Memory B cell (primary cell): ENCODE results near the gene TTC33.
"Not testable (repeated sequence)": the region's sequence is repeated elsewhere in the genome, so short reads cannot be mapped to it uniquely, and the experiment has no call there.

ENCODE experiments used
- ATAC-seq: fragments of 150-1000 bp; cut with Tn5 transposase; 2 replicates; pipeline ENCODE4 v1.10.0; 2021; ENCODE audit warnings: low read depth, mild to moderate bottlenecking, moderate library complexity
- DNase-seq, 2 donors: peaks; one replicate each; pipeline ENCODE4 v3.0.0; 2022; ENCODE audit warnings: low spot score in 2 of 2
- H3K27ac Mint-ChIP-seq: one replicate; pipeline ENCODE4 v1.8.0; 2022; ENCODE audit warnings: mild to moderate bottlenecking, moderate library complexity, mixed read lengths
- H3K27me3 Mint-ChIP-seq: one replicate; pipeline ENCODE4 v1.8.0; 2022; ENCODE audit warnings: mixed read lengths
- H3K36me3 Mint-ChIP-seq: one replicate; pipeline ENCODE4 v1.8.0; 2022; ENCODE audit warnings: mild to moderate bottlenecking, mixed read lengths
- H3K4me1 Mint-ChIP-seq: one replicate; pipeline ENCODE4 v1.8.0; 2022; ENCODE audit warnings: mixed read lengths
- H3K4me3 Mint-ChIP-seq: one replicate; pipeline ENCODE4 v1.8.0; 2022; ENCODE audit warnings: mild to moderate bottlenecking, moderate library complexity, mixed read lengths
- H3K9me3 Mint-ChIP-seq: one replicate; pipeline ENCODE4 v1.8.0; 2022; ENCODE audit warnings: mixed read lengths

The TTC33 gene

GRCh38 chr5:40653221-40654022 is 102.3 kb downstream of the TTC33 start:
- Mint-ChIP-seq H3K27ac (no peak overlapping the region), H3K9me3 (no peaks in the 10 kb centered on the region), H3K4me3 (no peak overlapping the region), H3K27me3 (no peaks in the 10 kb centered on the region), H3K36me3 (no peaks in the 10 kb centered on the region), H3K4me1 (peaks cover 17% of the 10 kb centered on the region)
- no peak for ATAC-seq
- no peak for DNase-seq

- Mint-ChIP-seq H3K36me3 (no peaks in the 10 kb centered on the region), H3K27me3 (no peaks in the 10 kb centered on the region), H3K27ac (no peak overlapping the region), H3K4me1 (peaks cover 17% of the 10 kb centered on the region), H3K4me3 (no peak overlapping the region), H3K9me3 (no peaks in the 10 kb centered on the region)
- DNase-seq = no peak
- ATAC-seq = no peak
Observed at GRCh38 chr5:40652441-40653220, 103.1 kb downstream of the TTC33 start.

- ATAC-seq (no peak), DNase-seq (no peak)
- Mint-ChIP-seq H3K9me3 (no peaks in the 10 kb centered on the region), H3K27ac (no peak overlapping the region), H3K27me3 (no peaks in the 10 kb centered on the region), H3K4me1 (peaks cover 17% of the 10 kb centered on the region), H3K36me3 (no peaks in the 10 kb centered on the region), H3K4me3 (no peak overlapping the region)
Observed at GRCh38 chr5:40651201-40651600, 104.6 kb downstream of the TTC33 start.

DNA sequence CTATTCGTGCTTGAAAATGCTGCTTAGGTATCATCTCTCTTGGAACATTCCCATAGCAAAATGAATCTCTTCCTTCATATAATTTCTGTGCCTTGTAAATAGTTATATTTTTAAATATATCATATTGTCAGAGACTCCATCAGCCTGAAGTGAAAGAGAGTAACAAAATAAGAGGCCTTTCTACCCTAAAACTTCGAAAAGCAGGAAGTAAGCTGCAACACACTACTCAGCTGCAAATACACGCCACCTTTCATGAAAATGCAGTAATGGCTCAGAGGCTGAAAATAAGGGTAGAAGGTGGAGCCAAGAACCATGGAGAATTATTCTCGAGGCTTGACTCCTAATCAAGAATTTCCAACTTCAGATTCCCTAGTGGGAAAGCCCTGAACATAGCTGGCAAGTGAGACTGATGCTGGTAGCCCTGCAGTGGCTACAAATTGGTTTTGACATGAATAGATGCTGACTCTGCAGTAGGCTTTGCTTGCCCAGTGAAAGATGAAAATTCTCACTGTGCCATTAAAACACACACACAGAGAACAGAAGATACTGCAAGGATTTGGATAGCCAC is 106.2 kb downstream of the TTC33 start:
- peaks cover 17% of the 10 kb centered on the region for H3K4me1 Mint-ChIP-seq
- no peaks in the 10 kb centered on the region for H3K9me3 Mint-ChIP-seq
- no peak overlapping the region for H3K27ac Mint-ChIP-seq
- H3K36me3 Mint-ChIP-seq = no peaks in the 10 kb centered on the region
- H3K27me3 Mint-ChIP-seq = no peaks in the 10 kb centered on the region
- ATAC-seq (peak; percentile 56), DNase-seq (no peak)
- no peak overlapping the region for H3K4me3 Mint-ChIP-seq

- no peak overlapping the region for H3K27ac Mint-ChIP-seq
- H3K27me3 Mint-ChIP-seq = no peaks in the 10 kb centered on the region
- peaks cover 11% of the 10 kb centered on the region for H3K4me1 Mint-ChIP-seq
- no peaks in the 10 kb centered on the region for H3K36me3 Mint-ChIP-seq
- ATAC-seq (no peak), DNase-seq (no peak)
- no peaks in the 10 kb centered on the region for H3K9me3 Mint-ChIP-seq
- H3K4me3 Mint-ChIP-seq = no peak overlapping the region
Observed at GRCh38 chr5:40648150-40648549, 107.6 kb downstream of the TTC33 start.

DNA sequence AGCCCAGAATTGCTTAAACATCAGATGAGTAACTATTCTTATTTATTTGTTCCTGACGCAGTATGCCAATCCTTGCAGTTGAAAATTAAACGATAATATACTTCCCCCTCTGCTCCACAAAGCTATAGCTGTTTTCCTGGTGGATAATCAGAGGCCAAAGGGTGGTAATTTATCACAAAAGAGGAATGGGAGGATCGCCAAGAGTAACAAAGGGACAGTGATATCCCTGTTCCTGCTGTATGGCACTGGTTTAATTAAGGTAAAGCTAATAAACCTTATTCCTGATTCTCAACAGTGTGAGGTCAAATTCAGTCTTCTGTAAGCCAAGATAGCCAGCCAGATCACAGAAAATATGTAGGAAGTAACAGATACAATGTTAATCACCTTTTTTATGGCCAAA is 109.5 kb downstream of the TTC33 start:
- no peaks in the 10 kb centered on the region for H3K27me3 Mint-ChIP-seq
- no peaks in the 10 kb centered on the region for H3K9me3 Mint-ChIP-seq
- H3K4me3 Mint-ChIP-seq = no peak overlapping the region
- no peaks in the 10 kb centered on the region for H3K36me3 Mint-ChIP-seq
- no peak for DNase-seq
- no peak overlapping the region for H3K27ac Mint-ChIP-seq
- H3K4me1 Mint-ChIP-seq = peaks cover 6% of the 10 kb centered on the region
- ATAC-seq = no peak

- not testable (repeated sequence) for H3K4me1 Mint-ChIP-seq, H3K4me3 Mint-ChIP-seq, DNase-seq, H3K27me3 Mint-ChIP-seq, H3K27ac Mint-ChIP-seq, ATAC-seq, H3K36me3 Mint-ChIP-seq
- peaks cover 17% of the 10 kb centered on the region for H3K9me3 Mint-ChIP-seq
Observed at GRCh38 chr5:40639531-40639930, 116.2 kb downstream of the TTC33 start.

- Mint-ChIP-seq H3K4me3 (no peak overlapping the region), H3K27me3 (no peaks in the 10 kb centered on the region), H3K36me3 (peaks cover 8% of the 10 kb centered on the region), H3K4me1 (peaks cover 4% of the 10 kb centered on the region), H3K27ac (no peak overlapping the region), H3K9me3 (peaks cover 15% of the 10 kb centered on the region)
- no peak for DNase-seq
- ATAC-seq = no peak
Observed at GRCh38 chr5:40634593-40634992, 121.2 kb downstream of the TTC33 start.

DNA sequence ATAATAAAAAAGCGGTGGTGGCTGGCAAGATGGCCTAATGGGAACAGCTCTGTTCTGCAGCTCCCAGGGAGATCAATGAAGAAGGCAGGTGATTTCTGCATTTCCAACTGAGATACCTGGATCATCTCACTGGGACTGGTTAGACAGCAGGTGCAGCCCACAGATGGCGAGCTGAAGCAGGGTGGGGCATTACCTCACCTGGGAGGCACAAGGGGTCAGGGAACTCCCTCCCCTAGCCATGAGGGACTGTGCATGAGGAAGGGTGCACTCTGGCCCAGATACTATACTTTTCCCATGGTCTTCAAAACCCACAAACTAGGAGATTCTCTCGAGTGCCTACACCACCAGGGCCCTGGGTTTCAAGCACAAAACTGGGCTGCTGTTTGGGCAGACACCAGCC is 121.6 kb downstream of the TTC33 start:
- Mint-ChIP-seq H3K4me1 (peaks cover 4% of the 10 kb centered on the region), H3K9me3 (peaks cover 13% of the 10 kb centered on the region), H3K4me3 (no peak overlapping the region), H3K36me3 (peaks cover 8% of the 10 kb centered on the region), H3K27me3 (no peaks in the 10 kb centered on the region), H3K27ac (no peak overlapping the region)
- DNase-seq = no peak
- no peak for ATAC-seq

- ATAC-seq = no peak
Observed at GRCh38 chr5:40631236-40631635, 124.5 kb downstream of the TTC33 start.

DNA sequence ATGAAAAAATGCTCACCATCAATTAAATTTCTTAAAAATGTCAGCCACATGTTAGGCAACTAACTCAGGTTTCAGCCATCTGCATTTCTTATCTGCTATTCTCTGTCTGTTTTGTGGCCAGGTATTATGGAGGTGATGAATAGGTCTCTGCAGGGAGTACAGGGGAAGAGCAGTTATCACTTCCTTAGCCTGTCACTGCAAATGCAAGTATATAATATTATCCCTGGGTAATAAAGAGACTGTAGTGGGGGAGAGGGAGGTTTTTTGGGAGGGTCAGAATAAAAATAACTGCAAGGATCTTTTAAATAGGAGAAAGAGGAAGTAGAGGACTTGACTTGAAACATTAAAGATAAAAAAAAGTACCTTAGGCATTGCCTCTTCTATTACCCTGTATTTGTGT is 125.6 kb downstream of the TTC33 start:
- Mint-ChIP-seq H3K4me1 (peaks cover 6% of the 10 kb centered on the region), H3K36me3 (no peaks in the 10 kb centered on the region), H3K4me3 (no peak overlapping the region), H3K27ac (no peak overlapping the region), H3K27me3 (no peaks in the 10 kb centered on the region), H3K9me3 (no peaks in the 10 kb centered on the region)
- peak; percentile 57 for ATAC-seq
- DNase-seq = no peak

More at GRCh38 chr5:40631236-40631635, 124.5 kb downstream of the TTC33 start:
- no peak overlapping the region for H3K4me3 Mint-ChIP-seq
- no peaks in the 10 kb centered on the region for H3K27me3 Mint-ChIP-seq
- peaks cover 2% of the 10 kb centered on the region for H3K9me3 Mint-ChIP-seq
- DNase-seq = no peak
- no peak overlapping the region for H3K27ac Mint-ChIP-seq
- no peaks in the 10 kb centered on the region for H3K36me3 Mint-ChIP-seq
- H3K4me1 Mint-ChIP-seq = peaks cover 6% of the 10 kb centered on the region

DNA sequence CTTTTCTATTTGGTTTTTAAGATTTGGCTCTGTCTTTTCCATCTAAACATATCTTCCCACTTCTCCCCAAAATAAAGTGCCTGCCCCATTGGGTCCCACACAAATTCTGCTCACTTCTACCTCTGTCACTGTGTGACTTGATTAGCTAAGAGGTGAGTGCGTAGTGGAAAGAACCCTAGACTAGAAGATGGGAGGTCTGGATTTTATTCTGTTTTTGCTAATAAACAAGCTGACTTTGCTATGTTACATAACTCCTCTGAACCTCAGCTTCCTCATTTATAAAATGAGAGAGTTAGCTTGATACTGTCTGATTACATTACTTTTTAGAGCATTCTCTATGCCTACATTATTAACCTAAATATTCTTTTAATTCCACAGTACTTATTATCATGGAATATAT is 127.4 kb downstream of the TTC33 start:
- ATAC-seq (peak; percentile 86), DNase-seq (no peak)
- Mint-ChIP-seq H3K27me3 (no peaks in the 10 kb centered on the region), H3K4me1 (peaks cover 6% of the 10 kb centered on the region), H3K36me3 (no peaks in the 10 kb centered on the region), H3K4me3 (no peak overlapping the region), H3K9me3 (no peaks in the 10 kb centered on the region), H3K27ac (peak overlapping the region; percentile 8)

DNA sequence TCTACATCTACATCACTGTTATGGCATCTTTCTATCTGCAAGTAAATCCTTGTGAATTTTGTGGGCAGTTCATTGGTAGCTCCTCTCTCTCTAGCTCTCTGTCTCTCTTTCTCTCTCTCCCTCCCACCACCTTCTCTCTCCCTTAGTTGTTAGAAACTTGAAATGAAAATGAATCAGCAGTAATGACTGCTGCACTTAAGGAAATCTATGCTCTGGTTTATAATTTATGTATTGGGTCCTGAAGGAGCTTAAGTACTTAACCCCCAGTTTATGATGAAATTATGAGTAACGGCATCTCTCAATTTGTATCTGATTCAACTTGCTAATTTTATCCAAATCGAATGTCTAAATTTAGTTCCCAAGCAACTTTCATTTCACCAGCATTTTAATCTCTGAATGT is 128.1 kb downstream of the TTC33 start:
- no peak for ATAC-seq
- Mint-ChIP-seq H3K4me3 (no peak overlapping the region), H3K36me3 (no peaks in the 10 kb centered on the region)

DNA sequence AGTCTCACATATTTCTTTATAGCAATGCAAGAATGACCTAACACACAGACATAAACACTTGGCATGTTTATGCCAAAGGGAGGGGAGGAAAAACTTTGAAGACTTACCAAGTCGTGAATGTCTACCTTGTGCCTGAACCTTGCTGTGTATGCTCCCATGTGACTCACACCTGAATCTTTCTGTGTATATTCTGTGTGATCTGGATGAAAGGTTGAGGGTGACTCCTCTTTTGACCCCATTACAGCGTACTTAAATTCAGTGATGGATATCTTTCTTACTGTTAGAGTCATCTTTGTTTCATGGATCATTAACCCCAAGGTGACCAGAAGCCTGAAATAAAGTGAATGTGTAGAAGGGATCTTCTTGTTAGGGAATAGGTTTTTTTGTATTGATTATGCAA is 129.0 kb downstream of the TTC33 start:
- Mint-ChIP-seq H3K36me3 (no peaks in the 10 kb centered on the region), H3K27ac (no peak overlapping the region), H3K4me1 (peaks cover 6% of the 10 kb centered on the region), H3K27me3 (no peaks in the 10 kb centered on the region), H3K4me3 (no peak overlapping the region), H3K9me3 (no peaks in the 10 kb centered on the region)
- DNase-seq (no peak), ATAC-seq (no peak)

More for the DNA sequence above, 128.1 kb downstream of the TTC33 start:
- no peak for DNase-seq
- no peaks in the 10 kb centered on the region for H3K27me3 Mint-ChIP-seq
- no peak overlapping the region for H3K27ac Mint-ChIP-seq
- no peaks in the 10 kb centered on the region for H3K9me3 Mint-ChIP-seq
- H3K4me1 Mint-ChIP-seq = peaks cover 6% of the 10 kb centered on the region
